Cardiac fibroblast (primary cell): ENCODE measurements around the gene GCHFR.

Experiments
- DNase-seq, 2 donors: peaks; one replicate each; pipeline versions ENCODE4 v3.0.0 to v3.0.0-alpha.2; 2010; ENCODE audit warnings: low read depth in 2 of 2
- H3K4me3 ChIP-seq, 2 donors: replicated peaks in 1 of 2; 1 replicate in 1 of 2; 2 replicates in 1 of 2; pipeline ENCODE4 v1.5.1; 2011; ENCODE audit warnings: low read depth in 2 of 2, low read length in 2 of 2, mild to moderate bottlenecking in 2 of 2, moderate library complexity in 1 of 2
- TF ChIP-seq, protein P1 (sequence below): IDR thresholded peaks from one replicate; pipeline ENCODE4 v1.5.1; 2011; ENCODE audit warnings: low read depth, mild to moderate bottlenecking, low read length, inconsistent platforms

Gene GCHFR

GRCh38 chr15:40762919-40763800 is 708 bp upstream of the GCHFR start:
- DNase-seq: peak; percentile 52 to 62
- peak overlapping the region; percentile 46 to 59 for H3K4me3 ChIP-seq
- TF ChIP-seq, protein P1, sequence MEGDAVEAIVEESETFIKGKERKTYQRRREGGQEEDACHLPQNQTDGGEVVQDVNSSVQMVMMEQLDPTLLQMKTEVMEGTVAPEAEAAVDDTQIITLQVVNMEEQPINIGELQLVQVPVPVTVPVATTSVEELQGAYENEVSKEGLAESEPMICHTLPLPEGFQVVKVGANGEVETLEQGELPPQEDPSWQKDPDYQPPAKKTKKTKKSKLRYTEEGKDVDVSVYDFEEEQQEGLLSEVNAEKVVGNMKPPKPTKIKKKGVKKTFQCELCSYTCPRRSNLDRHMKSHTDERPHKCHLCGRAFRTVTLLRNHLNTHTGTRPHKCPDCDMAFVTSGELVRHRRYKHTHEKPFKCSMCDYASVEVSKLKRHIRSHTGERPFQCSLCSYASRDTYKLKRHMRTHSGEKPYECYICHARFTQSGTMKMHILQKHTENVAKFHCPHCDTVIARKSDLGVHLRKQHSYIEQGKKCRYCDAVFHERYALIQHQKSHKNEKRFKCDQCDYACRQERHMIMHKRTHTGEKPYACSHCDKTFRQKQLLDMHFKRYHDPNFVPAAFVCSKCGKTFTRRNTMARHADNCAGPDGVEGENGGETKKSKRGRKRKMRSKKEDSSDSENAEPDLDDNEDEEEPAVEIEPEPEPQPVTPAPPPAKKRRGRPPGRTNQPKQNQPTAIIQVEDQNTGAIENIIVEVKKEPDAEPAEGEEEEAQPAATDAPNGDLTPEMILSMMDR: no peak

- peak overlapping the region; percentile 46 to 59 for H3K4me3 ChIP-seq
- TF ChIP-seq, protein P1: no peak
- DNase-seq: peak in 1 of 2 donors; percentile 20
Measured at GRCh38 chr15:40764629-40765103, 798 bp downstream of the GCHFR start.

GRCh38 chr15:40766194-40766815 is 2.4 kb downstream of the GCHFR start:
- peak in 1 of 2 donors; percentile 19 for DNase-seq
- TF ChIP-seq, protein P1: no peak
- no peak overlapping the region for H3K4me3 ChIP-seq

GRCh38 chr15:40766906-40767837 is 3.3 kb downstream of the GCHFR start:
- TF ChIP-seq, protein P1: no peak
- DNase-seq: peak; percentile 42 to 44
- H3K4me3 ChIP-seq: no peak overlapping the region

GRCh38 chr15:40767838-40768500 is 4.1 kb downstream of the GCHFR start:
- DNase-seq: no peak
- H3K4me3 ChIP-seq: no peak overlapping the region

More at GRCh38 chr15:40767838-40768500, 4.1 kb downstream of the GCHFR start:
- TF ChIP-seq, protein P1: no peak
